HG03175 (cell line): ENCODE measurements around the gene CSNK1G2.

ENCODE experiments used
- ATAC-seq: cut with Tn5 transposase; IDR thresholded peaks from one replicate; pipeline ENCODE4 v1.9.1; 2021; ENCODE audit warnings: mild to moderate bottlenecking, moderate library complexity; ENCODE audit not compliant: unreplicated experiment

CSNK1G2 gene

GRCh38 chr19:1962674-1963073 is 21.7 kb downstream of the CSNK1G2 start:
- no peak for ATAC-seq

- no peak for ATAC-seq
Measured at GRCh38 chr19:1967087-1967608, 26.2 kb downstream of the CSNK1G2 start.

- no peak for ATAC-seq
Measured at GRCh38 chr19:1968279-1969175, 27.6 kb downstream of the CSNK1G2 start.

- ATAC-seq: no peak
Measured at GRCh38 chr19:1969176-1970002, 28.4 kb downstream of the CSNK1G2 start.

- no peak for ATAC-seq
Measured at GRCh38 chr19:1970003-1970805, 29.2 kb downstream of the CSNK1G2 start.

- no peak for ATAC-seq
Measured at GRCh38 chr19:1970806-1971502, 30.0 kb downstream of the CSNK1G2 start.

GRCh38 chr19:1974381-1975161 is 33.6 kb downstream of the CSNK1G2 start:
- ATAC-seq: no peak

- no peak for ATAC-seq
Measured at GRCh38 chr19:1975162-1975480, 34.1 kb downstream of the CSNK1G2 start.

GRCh38 chr19:1977120-1977519 is 36.1 kb downstream of the CSNK1G2 start:
- no peak for ATAC-seq

GRCh38 chr19:1978346-1978894 is 37.4 kb downstream of the CSNK1G2 start:
- ATAC-seq: no peak

GRCh38 chr19:1979017-1979416 is 38.0 kb downstream of the CSNK1G2 start:
- no peak for ATAC-seq

- no peak for ATAC-seq
Measured at GRCh38 chr19:1979642-1980041, 38.7 kb downstream of the CSNK1G2 start.

GRCh38 chr19:1980091-1980808 is 39.3 kb downstream of the CSNK1G2 start:
- ATAC-seq: no peak

GRCh38 chr19:1980809-1981181 is 39.8 kb downstream of the CSNK1G2 start:
- no peak for ATAC-seq

GRCh38 chr19:1981253-1981652 is 40.3 kb downstream of the CSNK1G2 start:
- ATAC-seq: no peak

- no peak for ATAC-seq
Measured at GRCh38 chr19:1984357-1984756, 43.4 kb downstream of the CSNK1G2 start.

GRCh38 chr19:1985588-1986356 is 44.8 kb downstream of the CSNK1G2 start:
- ATAC-seq: no peak
